ENCODE data around the gene OLFML2B. TPM values are rescaled to one million over a fixed set of nuclear protein-coding genes. Genes with fewer than 3 reads are reported as not detected.

Gene OLFML2B
- total and polyA plus RNA-seq, 2 experiments from 2014 or later: 0.36 to 1.9 TPM

GRCh38 chr1:161993576-161993975, 30.1 kb downstream of the OLFML2B start:
- H3K36me3 ChIP-seq: no peaks in the 10 kb centered on the region
- no peaks in the 10 kb centered on the region for H3K4me1 ChIP-seq (ENCODE audit: low read depth)
- no peaks in the 10 kb centered on the region for H3K27me3 ChIP-seq
- H3K9me3 ChIP-seq (ENCODE audit: low read depth): no peaks in the 10 kb centered on the region
- H3K4me3 ChIP-seq: no peak overlapping the region
- TF ChIP-seq, protein P1, sequence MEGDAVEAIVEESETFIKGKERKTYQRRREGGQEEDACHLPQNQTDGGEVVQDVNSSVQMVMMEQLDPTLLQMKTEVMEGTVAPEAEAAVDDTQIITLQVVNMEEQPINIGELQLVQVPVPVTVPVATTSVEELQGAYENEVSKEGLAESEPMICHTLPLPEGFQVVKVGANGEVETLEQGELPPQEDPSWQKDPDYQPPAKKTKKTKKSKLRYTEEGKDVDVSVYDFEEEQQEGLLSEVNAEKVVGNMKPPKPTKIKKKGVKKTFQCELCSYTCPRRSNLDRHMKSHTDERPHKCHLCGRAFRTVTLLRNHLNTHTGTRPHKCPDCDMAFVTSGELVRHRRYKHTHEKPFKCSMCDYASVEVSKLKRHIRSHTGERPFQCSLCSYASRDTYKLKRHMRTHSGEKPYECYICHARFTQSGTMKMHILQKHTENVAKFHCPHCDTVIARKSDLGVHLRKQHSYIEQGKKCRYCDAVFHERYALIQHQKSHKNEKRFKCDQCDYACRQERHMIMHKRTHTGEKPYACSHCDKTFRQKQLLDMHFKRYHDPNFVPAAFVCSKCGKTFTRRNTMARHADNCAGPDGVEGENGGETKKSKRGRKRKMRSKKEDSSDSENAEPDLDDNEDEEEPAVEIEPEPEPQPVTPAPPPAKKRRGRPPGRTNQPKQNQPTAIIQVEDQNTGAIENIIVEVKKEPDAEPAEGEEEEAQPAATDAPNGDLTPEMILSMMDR (IDR thresholded peaks at IDR 0.05; ENCODE audit: low read depth, low read length): no peak
- DNase-seq (ENCODE audit: low read depth in 1 of 2, low spot score in 1 of 2): no peak
- no peak overlapping the region for H3K27ac ChIP-seq

DNA sequence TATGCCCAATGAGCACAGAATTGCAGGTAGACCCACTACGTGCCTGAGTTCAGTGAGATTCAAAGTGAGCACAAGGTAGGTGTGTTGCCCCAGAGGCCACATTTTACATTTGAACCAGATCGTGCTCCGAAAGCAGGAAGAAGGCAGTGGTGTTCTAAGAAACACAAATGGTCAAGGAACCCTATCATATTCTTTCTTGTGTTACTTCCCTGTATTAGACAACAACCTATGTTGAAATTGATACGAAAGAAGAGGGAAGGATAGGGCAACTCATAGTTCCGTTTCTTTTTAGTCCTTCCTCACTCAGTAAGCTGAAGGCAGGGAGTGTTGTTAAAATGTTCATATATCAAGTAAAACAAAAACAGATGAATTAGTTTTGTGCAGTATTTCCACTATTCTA, 33.9 kb downstream of the OLFML2B start:
- H3K36me3 ChIP-seq: no peaks in the 10 kb centered on the region
- TF ChIP-seq, protein P1 (IDR thresholded peaks at IDR 0.05; ENCODE audit: low read depth, low read length): no peak
- no peaks in the 10 kb centered on the region for H3K27me3 ChIP-seq
- no peak overlapping the region for H3K4me3 ChIP-seq
- no peak overlapping the region for H3K27ac ChIP-seq
- no peaks in the 10 kb centered on the region for H3K9me3 ChIP-seq (ENCODE audit: low read depth)
- DNase-seq (ENCODE audit: low read depth in 1 of 2, low spot score in 1 of 2): no peak
- no peaks in the 10 kb centered on the region for H3K4me1 ChIP-seq (ENCODE audit: low read depth)

GRCh38 chr1:161989108-161989507, 34.6 kb downstream of the OLFML2B start:
- no peaks in the 10 kb centered on the region for H3K4me1 ChIP-seq (ENCODE audit: low read depth)
- DNase-seq (ENCODE audit: low read depth in 1 of 2, low spot score in 1 of 2): no peak
- H3K4me3 ChIP-seq: no peak overlapping the region
- H3K36me3 ChIP-seq: no peaks in the 10 kb centered on the region
- TF ChIP-seq, protein P1 (IDR thresholded peaks at IDR 0.05; ENCODE audit: low read depth, low read length): no peak
- H3K27ac ChIP-seq: no peak overlapping the region
- no peaks in the 10 kb centered on the region for H3K9me3 ChIP-seq (ENCODE audit: low read depth)
- H3K27me3 ChIP-seq: no peaks in the 10 kb centered on the region

DNA sequence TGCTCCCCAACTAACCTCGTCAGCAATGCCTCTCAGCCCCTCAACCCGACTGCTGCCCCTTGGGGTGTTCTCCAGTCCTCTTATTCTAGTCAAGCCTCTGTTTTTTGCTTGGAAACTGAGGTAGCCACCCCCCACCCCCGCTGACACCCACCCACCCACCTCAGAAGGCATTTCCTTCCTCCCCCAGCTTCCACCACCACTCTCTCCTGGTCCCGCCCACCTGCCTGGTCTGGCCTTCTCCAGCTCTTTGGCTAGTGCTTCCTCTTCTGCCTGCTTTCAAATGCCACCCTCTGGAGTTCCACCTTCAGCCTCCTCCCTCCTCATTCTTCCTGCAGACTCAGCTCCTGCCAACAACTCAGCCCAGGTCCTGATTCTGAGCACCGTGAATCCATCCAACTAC, 35.3 kb downstream of the OLFML2B start:
- no peak overlapping the region for H3K4me3 ChIP-seq
- no peak overlapping the region for H3K27ac ChIP-seq
- H3K36me3 ChIP-seq: no peaks in the 10 kb centered on the region
- DNase-seq (ENCODE audit: low read depth in 1 of 2, low spot score in 1 of 2): no peak
- TF ChIP-seq, protein P1 (IDR thresholded peaks at IDR 0.05; ENCODE audit: low read depth, low read length): no peak
- H3K27me3 ChIP-seq: no peaks in the 10 kb centered on the region
- H3K9me3 ChIP-seq (ENCODE audit: low read depth): no peaks in the 10 kb centered on the region
- H3K4me1 ChIP-seq (ENCODE audit: low read depth): no peaks in the 10 kb centered on the region

- H3K27ac ChIP-seq: no peak overlapping the region
- no peak for DNase-seq (ENCODE audit: low read depth in 1 of 2, low spot score in 1 of 2)
Observed at GRCh38 chr1:161987872-161988271, 35.8 kb downstream of the OLFML2B start.

More at GRCh38 chr1:161987872-161988271, 35.8 kb downstream of the OLFML2B start:
- no peaks in the 10 kb centered on the region for H3K9me3 ChIP-seq (ENCODE audit: low read depth)
- no peaks in the 10 kb centered on the region for H3K4me1 ChIP-seq (ENCODE audit: low read depth)
- H3K4me3 ChIP-seq: no peak overlapping the region
- no peaks in the 10 kb centered on the region for H3K36me3 ChIP-seq
- H3K27me3 ChIP-seq: no peaks in the 10 kb centered on the region
- TF ChIP-seq, protein P1 (IDR thresholded peaks at IDR 0.05; ENCODE audit: low read depth, low read length): no peak
